Endothelial cell of coronary artery (primary cell): Measurements from ENCODE around the gene ARHGAP4. TPM values are rescaled to one million over a fixed set of nuclear protein-coding genes. Genes with fewer than 3 reads are reported as not detected.

Experiments
- total RNA-seq: library from RNA; depleted of rRNA; stranded (reverse); fragments of >200 nt; gene quantifications from 2 replicates; pipeline ENCODE4 v1.2.3, GENCODE V29; 2014

The ARHGAP4 gene
- total RNA-seq: 26.4 and 50.0 TPM in 2 replicates

DNA sequence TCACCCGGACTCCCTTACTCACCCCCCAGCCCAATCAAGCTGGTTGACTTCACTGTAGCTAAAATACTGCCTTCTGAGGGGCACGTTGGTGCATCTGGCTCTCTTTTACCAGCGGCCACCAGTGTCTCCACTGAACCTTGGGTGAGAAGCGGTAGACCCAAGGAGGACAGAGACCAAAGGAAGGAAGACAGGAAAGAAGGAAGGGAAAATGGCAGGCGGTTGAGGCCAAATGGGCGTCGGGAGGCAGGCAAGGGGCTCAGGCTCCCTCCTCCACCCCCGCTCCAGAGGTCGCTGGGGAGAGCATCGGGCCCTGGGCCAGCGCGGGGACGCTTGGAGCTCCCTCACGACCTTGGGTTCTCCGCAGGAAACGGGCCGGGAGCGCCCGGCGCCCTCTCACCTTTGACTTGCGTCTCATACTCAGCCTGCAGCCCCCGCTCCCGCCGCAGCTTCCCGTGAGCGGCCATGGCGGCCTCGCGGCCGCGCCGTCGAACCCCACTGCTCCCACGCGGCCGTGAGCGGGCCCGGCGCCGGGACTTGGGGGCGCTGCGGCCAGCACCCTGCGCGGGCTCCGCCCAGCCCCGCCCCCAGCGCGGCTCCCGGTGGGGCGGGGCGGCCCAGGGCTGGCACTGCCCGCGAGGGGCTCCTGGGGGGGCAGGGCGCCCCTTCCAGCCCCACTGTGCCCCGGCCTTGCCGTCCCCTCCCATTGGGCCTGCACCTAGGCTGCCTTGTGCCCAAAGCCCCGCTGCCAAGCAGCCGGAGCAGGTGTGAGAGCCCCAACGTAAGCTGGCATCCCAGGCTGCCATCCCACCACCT is at the start of gene ARHGAP4:
Gene ARHGAP4, minus strand, starts transcription at position 526 of the 813 bp plus-strand sequence. Its CDS starts 62 bp downstream, at position 464.

DNA sequence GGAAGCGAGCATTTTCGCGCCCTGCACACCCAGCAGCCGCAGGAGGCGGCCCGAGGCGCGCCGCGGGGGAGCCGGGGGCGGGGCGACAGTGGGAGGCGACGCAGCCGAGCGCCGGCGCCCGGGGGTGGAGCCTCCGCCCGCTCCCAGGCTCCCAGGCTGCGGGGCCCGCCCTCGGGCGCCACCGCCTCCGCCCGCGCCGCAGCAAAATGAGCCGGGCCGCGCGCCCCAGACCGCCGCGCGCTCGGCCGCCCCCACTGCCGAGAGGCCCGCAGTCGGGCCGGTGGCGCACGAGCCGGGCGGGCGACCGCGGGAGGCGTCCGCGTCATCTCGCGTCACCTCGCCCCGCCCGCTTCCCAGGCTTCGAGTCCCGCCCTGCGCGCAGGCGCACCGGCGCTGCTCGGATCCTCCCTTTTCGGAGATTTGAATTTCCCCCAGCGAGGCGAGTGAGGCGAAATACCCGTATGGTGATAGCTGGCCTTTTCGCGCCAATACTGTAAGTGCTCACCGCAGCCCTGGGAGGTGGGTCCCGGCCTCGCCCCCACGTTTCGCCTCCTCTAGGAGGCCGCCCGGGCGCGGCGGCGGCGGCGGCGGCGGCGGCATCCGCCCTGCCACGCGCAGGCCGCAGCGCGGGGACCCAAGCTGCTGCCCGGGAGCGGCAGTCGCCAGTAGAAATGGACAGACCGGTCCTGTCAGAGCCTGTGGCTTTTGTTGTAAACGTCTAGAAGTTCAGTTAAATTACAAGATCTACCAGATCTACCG is 46.5 kb upstream of the ARHGAP4 start, which contains the start of gene TMEM187:
Gene TMEM187, plus strand, starts transcription at position 387 of the 759 bp plus-strand sequence. CDS start 9,309 bp downstream, outside the sequence.

DNA sequence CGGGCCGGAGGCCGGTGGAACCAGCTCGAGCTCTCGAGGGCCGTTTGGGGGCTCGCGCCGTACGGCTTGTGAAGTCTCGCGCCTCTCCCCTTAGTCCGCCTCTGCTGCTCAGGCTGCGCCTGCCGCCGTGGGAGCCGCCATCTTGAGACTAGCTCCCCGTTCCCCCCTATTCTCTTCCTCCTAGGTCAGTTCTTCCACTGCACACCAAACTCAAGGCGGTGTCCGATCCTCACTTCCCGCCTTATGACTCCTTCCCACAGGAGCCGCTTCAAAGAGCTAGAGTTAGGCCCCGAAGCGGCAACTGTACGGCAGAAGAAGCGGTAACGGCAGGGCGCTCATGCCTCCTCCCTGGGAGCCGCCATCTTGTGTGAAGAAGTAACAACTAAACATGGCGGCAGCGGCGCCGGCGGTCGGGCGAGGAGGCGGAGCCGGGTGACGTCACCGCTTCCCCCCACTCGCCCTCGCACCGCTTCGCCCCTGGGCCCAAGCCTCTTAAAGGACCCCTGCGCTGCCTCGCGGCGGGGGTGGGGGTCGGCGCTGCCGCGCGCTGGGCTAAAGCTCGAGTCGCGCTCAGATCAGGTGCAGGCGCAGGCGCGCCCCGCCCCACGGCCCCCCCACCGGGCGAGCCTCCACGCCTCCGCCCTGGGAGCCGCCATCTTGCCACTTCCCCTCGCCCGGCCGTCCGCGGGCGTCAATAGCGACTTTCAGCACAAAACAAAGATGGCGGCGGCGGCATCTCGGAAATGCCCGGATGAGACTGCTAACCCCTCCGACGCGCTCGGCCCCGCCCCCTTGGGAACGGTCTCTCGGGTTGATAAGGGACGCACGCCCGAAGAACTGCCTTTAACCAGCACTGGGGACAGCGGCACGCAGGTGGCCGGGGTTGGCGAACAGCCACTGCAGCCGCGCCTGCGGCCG is 45.6 kb upstream of the ARHGAP4 start, which contains the start of gene HCFC1:
Gene HCFC1, minus strand, starts transcription at position 369 of the 918 bp plus-strand sequence. CDS start 978 bp downstream, outside the sequence.

DNA sequence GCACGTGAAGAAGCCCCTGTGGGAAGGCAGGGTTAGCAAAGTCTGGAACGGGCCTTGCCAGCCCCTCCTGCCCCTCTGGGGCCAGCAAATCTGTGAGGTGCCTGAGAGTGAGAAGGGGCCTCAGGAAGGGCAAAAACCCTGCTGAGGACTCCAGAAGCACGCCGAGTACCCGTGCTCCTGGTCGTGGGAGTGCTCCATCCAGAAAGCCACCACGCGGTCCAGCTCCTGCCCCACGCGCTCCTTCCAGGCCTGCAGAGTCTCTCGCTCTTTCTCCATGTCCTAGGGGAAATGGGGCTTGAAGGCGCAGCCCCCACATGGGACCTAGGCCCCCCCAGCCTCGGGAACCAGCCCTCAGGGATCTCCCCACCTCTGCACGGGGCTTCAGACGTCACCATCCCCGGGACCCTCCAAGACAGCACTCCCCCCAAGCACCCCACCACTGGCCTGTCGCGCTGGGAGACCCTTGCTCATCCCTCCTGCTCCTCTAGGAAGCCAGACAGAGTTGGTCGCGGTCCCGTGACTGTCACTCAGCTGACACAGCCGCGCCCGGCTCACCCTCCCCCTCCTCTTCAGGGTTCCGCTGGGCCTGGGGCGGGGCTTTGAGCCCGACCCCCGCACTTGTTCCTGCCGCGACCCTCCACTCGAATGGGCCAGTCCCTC is 18.2 kb upstream of the ARHGAP4 start, which contains the start of gene RENBP:
Gene RENBP, minus strand, starts transcription at position 504 of the 660 bp plus-strand sequence. Its CDS starts 33 bp downstream, at position 471.

DNA sequence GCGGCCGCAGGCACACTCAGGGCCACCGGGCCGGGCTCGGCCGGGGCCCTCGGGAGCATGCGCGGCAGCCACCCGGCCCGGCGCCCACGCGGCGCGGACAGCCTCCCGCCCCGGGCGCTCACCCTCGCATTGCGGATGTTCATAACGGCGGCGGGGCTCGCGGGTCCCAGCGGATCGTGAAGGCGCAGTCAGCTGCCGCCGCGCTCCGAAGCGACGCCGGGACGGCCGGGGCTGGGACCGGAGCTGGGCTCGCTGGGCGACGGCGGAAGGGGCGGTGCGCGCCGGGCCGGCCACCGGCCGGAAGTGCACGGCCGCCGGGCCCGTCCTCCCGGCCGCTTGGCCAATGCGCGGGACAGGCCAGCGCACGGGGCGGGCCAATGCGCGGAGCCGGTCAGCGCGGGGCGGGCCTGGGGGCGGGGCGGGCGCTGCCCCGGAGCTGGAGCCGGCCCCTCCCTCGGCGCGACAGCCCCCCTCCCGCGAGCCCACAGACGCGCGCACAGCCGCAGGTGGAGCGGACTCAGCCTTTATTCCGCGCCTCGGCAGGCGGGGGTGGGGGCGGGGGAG is 8.8 kb upstream of the ARHGAP4 start, which contains the start of gene NAA10:
Gene NAA10, minus strand, starts transcription at position 276 of the 564 bp plus-strand sequence. Its CDS starts 133 bp downstream, at position 143.

DNA sequence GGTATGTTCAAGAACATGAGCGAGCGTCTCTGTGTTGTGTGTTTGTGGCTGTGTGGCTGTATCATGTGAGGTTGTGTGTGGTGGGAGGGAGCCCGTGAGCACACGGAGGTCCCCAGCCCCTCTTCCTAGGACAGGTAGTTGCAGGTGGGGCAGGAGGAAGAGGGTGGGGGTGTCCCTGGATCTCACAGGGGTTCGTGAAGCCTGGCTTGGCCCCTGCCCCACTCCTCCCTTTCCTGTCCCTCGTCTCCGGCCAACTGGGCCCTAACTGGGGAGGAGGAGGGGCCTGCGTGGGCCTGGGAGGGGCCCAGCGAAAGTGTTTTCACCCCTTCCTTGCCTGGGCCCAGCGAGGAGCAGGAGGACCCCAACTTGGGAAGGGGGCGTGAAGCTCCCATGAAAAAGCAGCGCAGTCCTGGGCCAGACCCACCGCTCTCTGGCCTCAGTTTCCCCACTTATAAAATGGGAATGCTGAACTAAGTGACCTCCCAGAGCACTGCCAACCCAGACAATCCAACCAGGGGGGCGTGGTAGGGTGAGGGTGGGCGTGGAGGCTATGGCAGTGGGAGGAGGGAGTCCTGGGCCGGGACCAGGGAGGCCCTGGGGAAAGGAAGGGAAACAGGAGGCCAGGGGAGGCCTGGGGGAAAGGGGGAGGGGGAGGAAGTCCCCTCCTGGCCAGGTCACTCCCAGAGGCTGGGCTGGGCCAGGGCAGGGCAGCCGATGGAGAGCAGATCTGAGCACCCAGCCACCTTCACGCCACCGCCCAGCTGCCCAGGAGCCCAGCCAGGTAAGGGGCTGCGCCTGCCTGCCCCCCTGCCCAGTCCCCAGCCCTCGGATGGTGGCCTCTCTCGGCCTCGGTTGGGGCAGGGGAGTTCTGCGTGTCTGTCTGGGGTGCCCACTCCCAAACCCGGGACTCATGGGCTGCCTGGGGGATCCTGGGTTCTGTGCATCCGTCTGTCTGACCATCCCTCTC is 21.8 kb downstream of the ARHGAP4 start, which contains the start of gene AVPR2:
Gene AVPR2, plus strand, starts transcription at position 683 of the 967 bp plus-strand sequence. CDS start 473 bp downstream, outside the sequence.

DNA sequence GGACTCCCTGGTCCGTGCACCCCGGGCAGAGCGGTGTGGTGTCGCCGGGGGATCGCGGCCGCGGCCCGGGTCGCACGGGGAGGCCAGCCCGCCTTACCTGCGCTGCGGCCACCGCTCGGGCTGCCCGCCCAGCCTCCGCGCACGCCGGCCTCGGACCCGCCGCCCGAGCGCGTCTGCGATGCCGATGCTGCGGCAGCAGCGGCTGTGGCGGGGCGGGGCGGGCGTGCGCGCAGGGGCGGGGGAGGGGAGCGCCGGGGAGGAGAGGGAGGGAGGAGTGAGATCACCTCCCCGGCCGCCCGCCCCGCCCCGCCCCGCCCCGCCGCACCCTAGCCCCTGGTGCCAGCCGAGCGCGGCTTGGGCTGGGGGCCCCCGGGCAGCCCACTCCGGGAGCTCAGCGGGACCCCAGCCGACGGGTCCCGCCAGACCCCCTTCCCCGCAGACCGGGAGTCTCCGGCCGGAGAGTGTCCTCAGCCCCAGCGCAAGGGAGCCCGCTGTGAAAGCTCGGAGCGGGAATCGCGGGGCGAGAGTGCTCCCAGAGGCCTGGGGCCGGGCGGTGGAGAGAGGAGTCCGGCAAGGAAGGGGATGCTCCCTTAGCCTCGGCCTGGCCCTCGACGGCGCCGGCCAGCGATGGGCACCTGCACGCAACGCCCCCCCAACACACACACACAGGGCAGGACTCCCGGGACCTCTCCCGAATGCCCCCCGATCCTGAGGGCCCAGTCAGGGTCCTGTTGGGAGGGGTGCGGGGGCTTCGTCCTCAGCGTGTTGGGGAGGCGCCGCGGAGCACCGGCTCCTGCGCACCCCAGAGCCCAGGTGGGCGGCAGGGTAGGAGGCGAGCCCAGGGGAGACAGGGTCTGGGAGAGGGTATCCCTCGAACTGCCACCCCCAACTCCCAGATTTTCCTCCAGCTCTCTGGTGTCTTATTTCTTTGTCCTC is 39.8 kb downstream of the ARHGAP4 start, which contains the start of gene L1CAM:
Gene L1CAM, minus strand, starts transcription at position 206 of the 936 bp plus-strand sequence. CDS start 10,337 bp downstream, outside the sequence.

Other genes starting within 250 kb of the ARHGAP4 start
- 3.4 and 7.9 TPM in 2 replicates for gene SLC6A8, start 238.3 kb downstream of the ARHGAP4 start, total RNA-seq
- 265 and 294 TPM in 2 replicates for gene BCAP31, start 201.9 kb downstream of the ARHGAP4 start, total RNA-seq
- gene ABCD1, start 201.4 kb downstream of the ARHGAP4 start, total RNA-seq: 6.8 and 10.6 TPM in 2 replicates
- 3.2 and 5.5 TPM in 2 replicates for gene PLXNB3, start 162.0 kb downstream of the ARHGAP4 start, total RNA-seq
- 0.09 TPM in 2 replicates for gene SRPK3, start 145.2 kb downstream of the ARHGAP4 start, total RNA-seq
- gene IDH3G, start 131.9 kb downstream of the ARHGAP4 start, total RNA-seq: 53.3 and 54.2 TPM in 2 replicates
- 144 and 169 TPM in 2 replicates for gene SSR4, start 131.6 kb downstream of the ARHGAP4 start, total RNA-seq
- gene PDZD4, start 95.7 kb downstream of the ARHGAP4 start, total RNA-seq: 0.09 TPM in 2 replicates
- gene L1CAM, start 40.1 kb downstream of the ARHGAP4 start, total RNA-seq: 0.09 and 0.28 TPM in 2 replicates
- not detected in 2 replicates for gene AVPR2, start 21.6 kb downstream of the ARHGAP4 start, total RNA-seq
- gene NAA10, start 8.8 kb upstream of the ARHGAP4 start, total RNA-seq: 63.2 and 81.5 TPM in 2 replicates
- 1.6 and 2.1 TPM in 2 replicates for gene RENBP, start 18.4 kb upstream of the ARHGAP4 start, total RNA-seq
- 14.8 and 16.4 TPM in 2 replicates for gene HCFC1, start 45.6 kb upstream of the ARHGAP4 start, total RNA-seq
- 4.9 and 8.1 TPM in 2 replicates for gene TMEM187, start 46.5 kb upstream of the ARHGAP4 start, total RNA-seq
- gene IRAK1, start 93.6 kb upstream of the ARHGAP4 start, total RNA-seq: 69.3 and 71.9 TPM in 2 replicates
- gene MECP2, start 171.5 kb upstream of the ARHGAP4 start, total RNA-seq: 16.8 and 20.3 TPM in 2 replicates
- gene OPN1LW, start 218.0 kb upstream of the ARHGAP4 start, total RNA-seq: not detected in 2 replicates